Measurements from ENCODE around the gene KIF1B. TPM values are rescaled to one million over a fixed set of nuclear protein-coding genes. Genes with fewer than 3 reads are reported as not detected.

The KIF1B gene
- total RNA-seq, 1 experiment from 2014 or later: 28.1 TPM

DNA sequence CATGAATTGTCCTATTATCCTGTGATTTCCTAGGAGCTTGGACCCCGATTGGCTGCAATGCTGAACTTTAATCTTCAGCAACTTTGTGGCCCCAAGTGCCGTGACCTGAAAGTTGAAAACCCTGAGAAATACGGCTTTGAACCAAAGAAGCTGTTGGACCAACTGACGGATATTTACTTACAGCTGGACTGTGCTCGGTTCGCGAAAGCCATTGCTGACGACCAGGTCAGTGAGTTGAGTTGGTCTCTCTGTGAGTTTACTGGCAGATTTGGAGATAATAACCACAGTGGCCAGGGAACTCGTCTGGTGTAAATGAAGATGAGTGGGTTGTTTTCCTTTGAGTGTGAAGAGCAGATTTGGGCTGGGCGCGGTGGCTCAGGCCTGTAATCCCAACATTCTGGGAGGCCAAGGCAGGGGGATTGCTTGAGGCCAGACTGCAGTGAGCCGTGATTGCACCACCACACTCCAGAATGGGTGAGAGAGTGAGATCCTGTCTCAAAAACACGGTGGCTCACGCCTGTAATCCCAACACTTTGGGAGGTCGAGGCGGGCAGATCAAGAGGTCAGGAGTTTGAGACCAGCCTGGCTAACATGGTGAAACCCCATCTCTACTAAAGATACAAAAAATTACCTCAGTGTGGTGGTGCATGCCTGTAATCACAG lies 39.1 kb upstream of the KIF1B start:
- no peaks in the 10 kb centered on the region for H3K9me2 ChIP-seq (ENCODE audit: insufficient read depth)
- CTCF ChIA-PET: no interaction called here
- ATAC-seq (no peak), DNase-seq (ENCODE audit: low read depth, low spot score) (no peak)
- intact Hi-C loops (cut with micrococcal nuclease): no loop called here
- H3K4me1 ChIP-seq (ENCODE audit: control insufficient read depth in 1 of 2, insufficient read depth in 2 of 2, low read length in 2 of 2): no peaks in the 10 kb centered on the region
- no peak overlapping the region for H3K4me2 ChIP-seq (ENCODE audit: low read length)
- POLR2A ChIA-PET: no interaction called here
- H3K27me3 ChIP-seq (ENCODE audit: insufficient read depth, low read length): no peaks in the 10 kb centered on the region
- TF ChIP-seq POLR2AphosphoS5 (IDR thresholded peaks at IDR 0.05; ENCODE audit: low read depth, low read length) (no peak), RAD21 (IDR thresholded peaks at IDR 0.05; ENCODE audit: low read depth) (no peak), ZFX (IDR thresholded peaks at IDR 0.05) (no peak)
- TF ChIP-seq, protein P1, sequence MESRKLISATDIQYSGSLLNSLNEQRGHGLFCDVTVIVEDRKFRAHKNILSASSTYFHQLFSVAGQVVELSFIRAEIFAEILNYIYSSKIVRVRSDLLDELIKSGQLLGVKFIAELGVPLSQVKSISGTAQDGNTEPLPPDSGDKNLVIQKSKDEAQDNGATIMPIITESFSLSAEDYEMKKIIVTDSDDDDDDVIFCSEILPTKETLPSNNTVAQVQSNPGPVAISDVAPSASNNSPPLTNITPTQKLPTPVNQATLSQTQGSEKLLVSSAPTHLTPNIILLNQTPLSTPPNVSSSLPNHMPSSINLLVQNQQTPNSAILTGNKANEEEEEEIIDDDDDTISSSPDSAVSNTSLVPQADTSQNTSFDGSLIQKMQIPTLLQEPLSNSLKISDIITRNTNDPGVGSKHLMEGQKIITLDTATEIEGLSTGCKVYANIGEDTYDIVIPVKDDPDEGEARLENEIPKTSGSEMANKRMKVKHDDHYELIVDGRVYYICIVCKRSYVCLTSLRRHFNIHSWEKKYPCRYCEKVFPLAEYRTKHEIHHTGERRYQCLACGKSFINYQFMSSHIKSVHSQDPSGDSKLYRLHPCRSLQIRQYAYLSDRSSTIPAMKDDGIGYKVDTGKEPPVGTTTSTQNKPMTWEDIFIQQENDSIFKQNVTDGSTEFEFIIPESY (IDR thresholded peaks at IDR 0.05; ENCODE audit: extremely low read depth, insufficient replicate concordance, low read length): no peak
- no peaks in the 10 kb centered on the region for H3K79me2 ChIP-seq (ENCODE audit: insufficient read depth, low read length)
- H3K9ac ChIP-seq (ENCODE audit: low read length): no peak overlapping the region
- BruUV-seq (replicated peaks): no TSS peak
- H3K9me3 ChIP-seq (ENCODE audit: control insufficient read depth in 1 of 2, insufficient read depth in 1 of 2, low read depth in 1 of 2, low read length in 2 of 2): no peaks in the 10 kb centered on the region
- H4K20me1 ChIP-seq (ENCODE audit: insufficient read depth): no peaks in the 10 kb centered on the region
- H2AFZ ChIP-seq (ENCODE audit: low read depth, low read length, poor library complexity, severe bottlenecking): no peak overlapping the region
- peaks cover 6 to 11% of the 10 kb centered on the region in 2 experiments; a peak in 2 of 4 replicates for H3K36me3 ChIP-seq (ENCODE audit: control insufficient read depth in 1 of 2, insufficient read depth in 2 of 2, low read length in 2 of 2)
- no peak overlapping the region for H3K27ac ChIP-seq (ENCODE audit: low read depth, low read length)
- no peak overlapping the region for H3K4me3 ChIP-seq (replicated peaks in 1 of 2; ENCODE audit: low read depth in 1 of 2, low read length in 2 of 2)
- RAD21 ChIA-PET (ENCODE audit: low non-redundant PET in 1 of 2, low total read pairs in 2 of 2, uncharacterized antibody in 2 of 2, unreplicated experiment in 2 of 2): no interaction called here

DNA sequence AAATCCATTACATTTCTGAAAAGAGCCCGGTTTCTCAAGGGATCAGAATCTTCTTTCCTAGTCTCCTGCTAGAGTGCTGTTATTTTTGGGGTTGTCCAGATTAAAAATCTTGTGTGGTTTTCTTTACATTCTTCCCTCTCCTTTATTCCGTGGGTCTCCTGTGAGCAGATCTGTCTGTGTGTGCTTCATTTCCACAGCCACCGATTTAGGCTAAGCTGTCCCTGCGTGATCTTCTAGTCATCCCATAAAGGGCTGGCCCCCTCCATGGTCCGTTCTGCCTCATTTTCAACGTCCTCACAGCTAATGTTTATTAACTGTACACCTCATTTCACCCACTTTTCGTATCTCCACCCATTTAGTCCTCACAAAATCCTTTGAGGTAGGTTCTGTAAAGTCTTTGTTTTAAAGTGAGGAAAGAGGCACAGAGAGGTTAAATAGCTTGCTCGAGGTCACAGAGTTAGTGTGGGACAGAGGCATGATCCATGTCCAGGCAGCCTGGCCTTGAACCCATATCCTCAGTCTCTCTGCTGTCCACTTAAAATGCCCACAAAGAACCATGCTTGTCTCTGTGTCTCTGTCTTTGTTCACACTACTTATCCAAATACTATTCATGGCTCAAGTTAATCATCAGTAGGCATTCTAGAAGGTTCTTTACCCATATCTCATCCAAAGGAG lies 38.2 kb upstream of the KIF1B start:
- H3K4me2 ChIP-seq (ENCODE audit: low read length): no peak overlapping the region
- no peak for DNase-seq (ENCODE audit: low read depth, low spot score)
- no peak overlapping the region for H3K9ac ChIP-seq (ENCODE audit: low read length)
- no peak for ATAC-seq
- POLR2A ChIA-PET: no interaction called here
- no peaks in the 10 kb centered on the region for H3K9me3 ChIP-seq (ENCODE audit: control insufficient read depth in 1 of 2, insufficient read depth in 1 of 2, low read depth in 1 of 2, low read length in 2 of 2)
- CTCF ChIA-PET: no interaction called here
- no peaks in the 10 kb centered on the region for H3K79me2 ChIP-seq (ENCODE audit: insufficient read depth, low read length)
- RAD21 ChIA-PET (ENCODE audit: low non-redundant PET in 1 of 2, low total read pairs in 2 of 2, uncharacterized antibody in 2 of 2, unreplicated experiment in 2 of 2): no interaction called here
- intact Hi-C loops (cut with micrococcal nuclease): no loop called here
- TF ChIP-seq FOSL1 (IDR thresholded peaks at IDR 0.05; ENCODE audit: low read depth): no peak
- TF ChIP-seq SIN3A (IDR thresholded peaks at IDR 0.05; ENCODE audit: low read depth): no peak
- no peak for TF ChIP-seq EZH2phosphoT487 (IDR thresholded peaks at IDR 0.05; ENCODE audit: borderline replicate concordance)
- TF ChIP-seq TCF7L2 (IDR thresholded peaks at IDR 0.05; ENCODE audit: borderline replicate concordance, extremely low read depth, insufficient read depth, insufficient read length): no peak
- TF ChIP-seq ZNF274 (IDR thresholded peaks at IDR 0.05; ENCODE audit: low read depth, low read length): no peak
- no peak for TF ChIP-seq POLR2A (IDR thresholded peaks at IDR 0.05; ENCODE audit: borderline replicate concordance, extremely low read depth, insufficient read depth, insufficient read length)
- no peak for TF ChIP-seq RAD21 (IDR thresholded peaks at IDR 0.05; ENCODE audit: low read depth)
- no peak for TF ChIP-seq EZH2 (IDR thresholded peaks at IDR 0.05)
- no peak for TF ChIP-seq YY1 (IDR thresholded peaks at IDR 0.05; ENCODE audit: extremely low read depth, insufficient replicate concordance, low read depth, low read length)
- TF ChIP-seq CEBPB (IDR thresholded peaks at IDR 0.05; ENCODE audit: low read depth): no peak
- TF ChIP-seq, protein P1 (IDR thresholded peaks at IDR 0.05; ENCODE audit: extremely low read depth, insufficient replicate concordance, low read length): no peak
- no peak for TF ChIP-seq ZFX (IDR thresholded peaks at IDR 0.05)
- TF ChIP-seq POLR2AphosphoS5 (IDR thresholded peaks at IDR 0.05; ENCODE audit: low read depth, low read length): no peak
- no peak for TF ChIP-seq JUND (IDR thresholded peaks at IDR 0.05)
- TF ChIP-seq SRF (IDR thresholded peaks at IDR 0.05; ENCODE audit: low read depth): no peak
- no peak for TF ChIP-seq ELF1 (IDR thresholded peaks at IDR 0.05; ENCODE audit: borderline replicate concordance, low read depth)
- H3K4me3 ChIP-seq (replicated peaks in 1 of 2; ENCODE audit: low read depth in 1 of 2, low read length in 2 of 2): no peak overlapping the region
- no peak overlapping the region for H3K27ac ChIP-seq (ENCODE audit: low read depth, low read length)
- no peaks in the 10 kb centered on the region for H4K20me1 ChIP-seq (ENCODE audit: insufficient read depth)
- BruUV-seq (replicated peaks): no TSS peak
- H3K27me3 ChIP-seq (ENCODE audit: insufficient read depth, low read length): no peaks in the 10 kb centered on the region
- H3K9me2 ChIP-seq (ENCODE audit: insufficient read depth): no peaks in the 10 kb centered on the region
- no peak overlapping the region for H2AFZ ChIP-seq (ENCODE audit: low read depth, low read length, poor library complexity, severe bottlenecking)
- H3K4me1 ChIP-seq (ENCODE audit: control insufficient read depth in 1 of 2, insufficient read depth in 2 of 2, low read length in 2 of 2): no peaks in the 10 kb centered on the region
- peaks cover 6 to 11% of the 10 kb centered on the region in 2 experiments; a peak in 2 of 4 replicates for H3K36me3 ChIP-seq (ENCODE audit: control insufficient read depth in 1 of 2, insufficient read depth in 2 of 2, low read length in 2 of 2)

Data from HCT116 (cell line).